PC-3 (cell line): Measurements from ENCODE around the gene LRRC45. TPM values are rescaled to one million over a fixed set of nuclear protein-coding genes. Genes with fewer than 3 reads are reported as not detected.

Experiments used
- ATAC-seq: fragments of 200-7000 bp; cut with Tn5 transposase; 2 replicates; pipeline ENCODE4 v1.9.1; 2020; ENCODE audit warnings: mild to moderate bottlenecking, moderate library complexity
- BruUV-seq: library from RNA; stranded (reverse); fragments of 400-500 nt; replicated peaks from 2 replicates; lab custom pipeline; 2021; lab: Mats Ljungman, UMichigan
- CTCF ChIA-PET: fragments of 300-600 bp; sonication (Branson Sonifier 250); formaldehyde crosslinking; loops from one replicate; lab custom pipeline; 2022; ENCODE audit warnings: antibody characterized with exemption; lab: Charles Lee
- POLR2A ChIA-PET: fragments of 300-600 bp; sonication (Branson Sonifier 250); formaldehyde crosslinking; loops from one replicate; lab custom pipeline; 2022; ENCODE audit warnings: antibody characterized with exemption; ENCODE audit not compliant: unreplicated experiment; lab: Charles Lee
- DNase-seq: peaks from one replicate; pipeline ENCODE4 v3.0.0-alpha.2; 2015
- H2AFZ ChIP-seq: fragments of 300-600 bp; sonication (generic); 2 replicates; pipeline ENCODE4 v1.6.0; 2016; ENCODE audit warnings: antibody characterized with exemption, low read length
- H3F3A ChIP-seq: fragments of 300-600 bp; sonication (generic); one replicate; pipeline ENCODE4 v1.6.0; 2017; ENCODE audit warnings: antibody characterized with exemption, low read length, control low read depth, mild to moderate bottlenecking; ENCODE audit not compliant: unreplicated experiment
- H3K27ac ChIP-seq: fragments of 300-600 bp; sonication (generic); 2 replicates; pipeline ENCODE4 v1.5.1; 2016; ENCODE audit warnings: mild to moderate bottlenecking, low read length
- H3K27me3 ChIP-seq: fragments of 300-600 bp; sonication (generic); 2 replicates; pipeline ENCODE4 v1.6.1; 2016; ENCODE audit warnings: low read length, mixed read lengths
- H3K36me3 ChIP-seq: fragments of 300-600 bp; sonication (generic); 2 replicates; pipeline ENCODE4 v1.6.1; 2016; ENCODE audit warnings: low read depth, mixed run types, low read length, mixed read lengths
- H3K4me1 ChIP-seq: fragments of 300-600 bp; sonication (generic); 2 replicates; pipeline ENCODE4 v1.5.1; 2016; ENCODE audit warnings: low read length; ENCODE audit not compliant: insufficient read depth
- H3K4me2 ChIP-seq: fragments of 300-600 bp; sonication (generic); 2 replicates; pipeline ENCODE4 v1.6.0; 2016; ENCODE audit warnings: low read length
- H3K4me3 ChIP-seq: fragments of 300-600 bp; sonication (generic); 2 replicates; pipeline ENCODE4 v1.5.1; 2016; ENCODE audit warnings: mild to moderate bottlenecking, low read length, mixed read lengths
- H3K79me2 ChIP-seq: fragments of 300-600 bp; sonication (generic); 2 replicates; pipeline ENCODE4 v1.6.1; 2017; ENCODE audit warnings: low read length, mixed read lengths
- H3K9ac ChIP-seq: fragments of 300-600 bp; sonication (generic); 2 replicates; pipeline ENCODE4 v1.6.0; 2016; ENCODE audit warnings: mild to moderate bottlenecking, low read length
- H3K9me2 ChIP-seq: fragments of 300-600 bp; sonication (generic); replicated peaks from 2 replicates; pipeline ENCODE4 v1.6.1; 2016; ENCODE audit warnings: mixed run types, low read length, mixed read lengths
- H3K9me3 ChIP-seq: fragments of 300-600 bp; sonication (generic); 2 replicates; pipeline ENCODE4 v1.6.1; 2016; ENCODE audit warnings: low read length, mixed read lengths
- H4K20me1 ChIP-seq: fragments of 300-600 bp; sonication (generic); 2 replicates; pipeline ENCODE4 v1.6.1; 2016; ENCODE audit warnings: low read length, mixed read lengths
- EZH2 ChIP-seq: fragments of 300-600 bp; sonication (generic); IDR thresholded peaks from one replicate; pipeline ENCODE4 v1.6.1; 2017; ENCODE audit warnings: antibody characterized with exemption, mild to moderate bottlenecking, low read length; ENCODE audit not compliant: unreplicated experiment
- EZH2phosphoT487 ChIP-seq: fragments of 300-600 bp; sonication (generic); IDR thresholded peaks from 2 replicates; pipeline ENCODE4 v1.6.1; 2018; ENCODE audit warnings: mild to moderate bottlenecking, antibody characterized with exemption, low read length, borderline replicate concordance
- intact Hi-C: fragments of 100-400 bp; cut with micrococcal nuclease; formaldehyde crosslinking; loops from 2 replicates; pipeline ENCODE4 v1.9.0; 2023
- total RNA-seq: library from RNA; depleted of rRNA; stranded (reverse); fragments of >200 nt; gene quantifications from 2 replicates; pipeline ENCODE4 v1.2.3, GENCODE V29; 2014
- TF ChIP-seq, protein P1 (sequence below): fragments of 300-600 bp; sonication (generic); conservative IDR thresholded peaks from 2 replicates; pipeline ENCODE4 v1.5.1; 2017; ENCODE audit warnings: antibody characterized with exemption, low read depth, mild to moderate bottlenecking, low read length

Gene LRRC45
- total RNA-seq, 1 experiment from 2014 or later, result 71.5 TPM

DNA sequence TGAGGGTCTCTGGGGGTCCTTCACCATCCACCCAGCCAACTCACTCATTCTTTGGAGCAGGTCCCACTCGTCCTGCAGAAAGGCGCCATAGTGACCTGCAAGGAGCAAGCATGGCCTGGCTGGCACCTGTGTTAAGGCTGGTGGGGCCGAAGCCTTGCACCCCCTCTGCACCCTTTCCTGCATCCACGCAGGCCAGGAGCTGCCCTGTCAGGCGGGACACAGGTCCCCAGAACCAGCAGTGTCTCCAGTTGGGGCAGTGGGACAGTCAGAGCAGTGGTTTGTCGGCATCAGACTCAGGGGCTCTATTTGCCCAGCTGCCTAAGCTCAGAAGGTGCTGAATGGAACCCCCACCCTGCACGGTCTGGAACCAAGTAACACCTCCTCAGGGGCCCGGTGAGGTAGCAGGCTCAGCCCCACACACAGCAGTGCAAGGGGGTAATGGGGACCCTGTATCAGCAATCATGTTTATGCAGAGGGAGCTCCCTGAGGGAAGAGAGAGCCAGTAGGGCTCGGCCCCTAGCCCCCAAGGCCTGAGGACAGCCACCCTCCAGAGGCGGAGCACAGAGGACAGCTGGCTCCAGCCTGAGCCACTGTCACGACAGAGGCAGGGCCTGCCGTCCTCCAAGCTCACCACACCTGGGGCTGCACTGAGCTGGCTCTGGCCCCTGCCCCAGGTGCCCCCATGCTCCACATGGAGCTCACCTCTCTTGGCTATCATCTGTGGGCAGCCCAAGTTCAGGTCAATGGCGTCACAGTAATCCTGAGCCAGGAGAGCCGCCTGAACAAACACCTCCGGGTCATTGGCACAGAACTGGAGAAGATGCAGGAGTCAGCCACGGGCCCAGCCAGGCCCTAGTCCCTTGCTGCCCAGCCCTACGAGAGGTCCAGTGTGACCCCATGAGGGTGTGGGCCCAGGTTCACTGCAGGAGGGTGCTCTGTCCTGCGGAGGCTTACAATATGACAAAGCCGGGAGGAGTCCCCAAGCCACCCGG is 40.6 kb downstream of the LRRC45 start:
- CTCF ChIA-PET, result no interaction called here

DNA sequence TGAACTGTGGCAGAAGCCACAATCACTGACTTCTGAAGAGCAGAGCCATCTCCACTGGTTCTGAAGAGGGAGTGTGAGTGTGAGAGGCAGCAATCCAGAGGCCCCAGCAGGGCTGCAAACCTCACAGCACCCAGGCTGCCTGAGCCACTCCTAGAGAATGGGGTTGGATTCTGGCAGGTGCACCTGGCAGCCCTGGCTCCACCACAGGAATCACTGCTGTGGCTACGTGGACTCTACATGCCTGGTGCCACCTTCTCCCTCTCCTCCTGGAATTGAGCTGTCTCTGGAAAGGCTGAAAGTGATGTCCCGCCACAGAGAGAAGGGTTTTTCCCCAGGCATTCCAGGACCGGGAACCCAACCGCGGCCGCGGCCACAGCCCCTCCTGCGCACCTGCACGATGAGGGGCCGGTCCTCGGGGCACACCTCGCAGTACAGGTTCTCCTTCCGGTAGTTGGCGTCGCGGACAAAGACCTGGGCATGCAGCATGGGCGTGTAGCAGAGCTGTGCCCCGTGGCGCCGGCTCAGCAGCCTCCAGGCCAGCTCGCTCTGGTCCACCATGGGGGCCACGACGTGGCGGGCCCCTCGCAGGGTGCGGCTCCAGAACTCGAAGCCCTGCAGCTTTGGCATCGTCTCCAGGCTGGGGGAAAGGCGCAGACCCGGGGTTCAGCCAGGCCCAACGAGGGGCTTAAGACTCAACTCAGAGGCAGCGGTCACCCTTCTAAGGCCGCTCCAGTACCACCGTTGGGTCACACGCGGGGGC is 41.5 kb downstream of the LRRC45 start:
- ATAC-seq (peak; percentile 51), DNase-seq (peak; percentile 48)
- ChIA-PET POLR2A (interaction anchor here (0.5 to 0.7 kb wide), 3 partner anchors 13 to 138 kb away, joined by 3 to 5 read pairs (median 4); partner anchors contain the start of genes DCXR, GPS1 and RFNG), CTCF (interaction anchor here (1.1 kb wide), 1 partner anchor 27 kb away, joined by 3 read pairs; the partner anchor contains the start of gene DCXR)
- no peak overlapping the region for H2AFZ ChIP-seq
- peak overlapping the region; percentile 20 for H3K27ac ChIP-seq
- no peaks in the 10 kb centered on the region for H3F3A ChIP-seq
- no peaks in the 10 kb centered on the region for H3K9me3 ChIP-seq
- intact Hi-C loops, result no loop called here
- peaks cover 26% of the 10 kb centered on the region for H3K36me3 ChIP-seq
- TF ChIP-seq, protein P1, sequence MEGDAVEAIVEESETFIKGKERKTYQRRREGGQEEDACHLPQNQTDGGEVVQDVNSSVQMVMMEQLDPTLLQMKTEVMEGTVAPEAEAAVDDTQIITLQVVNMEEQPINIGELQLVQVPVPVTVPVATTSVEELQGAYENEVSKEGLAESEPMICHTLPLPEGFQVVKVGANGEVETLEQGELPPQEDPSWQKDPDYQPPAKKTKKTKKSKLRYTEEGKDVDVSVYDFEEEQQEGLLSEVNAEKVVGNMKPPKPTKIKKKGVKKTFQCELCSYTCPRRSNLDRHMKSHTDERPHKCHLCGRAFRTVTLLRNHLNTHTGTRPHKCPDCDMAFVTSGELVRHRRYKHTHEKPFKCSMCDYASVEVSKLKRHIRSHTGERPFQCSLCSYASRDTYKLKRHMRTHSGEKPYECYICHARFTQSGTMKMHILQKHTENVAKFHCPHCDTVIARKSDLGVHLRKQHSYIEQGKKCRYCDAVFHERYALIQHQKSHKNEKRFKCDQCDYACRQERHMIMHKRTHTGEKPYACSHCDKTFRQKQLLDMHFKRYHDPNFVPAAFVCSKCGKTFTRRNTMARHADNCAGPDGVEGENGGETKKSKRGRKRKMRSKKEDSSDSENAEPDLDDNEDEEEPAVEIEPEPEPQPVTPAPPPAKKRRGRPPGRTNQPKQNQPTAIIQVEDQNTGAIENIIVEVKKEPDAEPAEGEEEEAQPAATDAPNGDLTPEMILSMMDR, result no peak
- TF ChIP-seq EZH2 (no peak), EZH2phosphoT487 (no peak)
- peak overlapping the region; percentile 94 for H3K4me3 ChIP-seq
- peak overlapping the region; percentile 99 for H3K4me2 ChIP-seq
- H4K20me1 ChIP-seq, result no peaks in the 10 kb centered on the region
- TSS peak; percentile 55 for BruUV-seq
- H3K79me2 ChIP-seq, result peaks cover 29% of the 10 kb centered on the region
- peaks cover 17% of the 10 kb centered on the region for H3K4me1 ChIP-seq
- H3K27me3 ChIP-seq, result no peaks in the 10 kb centered on the region
- H3K9ac ChIP-seq, result peak overlapping the region; percentile 99
- H3K9me2 ChIP-seq, result no peaks in the 10 kb centered on the region

More for the DNA sequence above, 40.6 kb downstream of the LRRC45 start:
- POLR2A ChIA-PET, result no interaction called here
- Histone ChIP-seq H3K4me1 (peaks cover 17% of the 10 kb centered on the region), H2AFZ (no peak overlapping the region), H3K36me3 (peaks cover 32% of the 10 kb centered on the region), H3K79me2 (peaks cover 29% of the 10 kb centered on the region), H3K27ac (no peak overlapping the region), H3K9me3 (no peaks in the 10 kb centered on the region), H4K20me1 (no peaks in the 10 kb centered on the region), H3K4me3 (peak overlapping the region; percentile 94), H3F3A (no peaks in the 10 kb centered on the region), H3K4me2 (peak overlapping the region; percentile 99), H3K27me3 (no peaks in the 10 kb centered on the region), H3K9ac (peak overlapping the region; percentile 99; the same call in 1 of the 2 replicates), H3K9me2 (no peaks in the 10 kb centered on the region)
- ATAC-seq, result no peak
- BruUV-seq, result no TSS peak
- no peak for TF ChIP-seq EZH2phosphoT487
- TF ChIP-seq EZH2, result no peak
- TF ChIP-seq, protein P1, result no peak
- intact Hi-C loops, result no loop called here
- DNase-seq, result no peak
